ENCODE data around the gene USP2.

DNA sequence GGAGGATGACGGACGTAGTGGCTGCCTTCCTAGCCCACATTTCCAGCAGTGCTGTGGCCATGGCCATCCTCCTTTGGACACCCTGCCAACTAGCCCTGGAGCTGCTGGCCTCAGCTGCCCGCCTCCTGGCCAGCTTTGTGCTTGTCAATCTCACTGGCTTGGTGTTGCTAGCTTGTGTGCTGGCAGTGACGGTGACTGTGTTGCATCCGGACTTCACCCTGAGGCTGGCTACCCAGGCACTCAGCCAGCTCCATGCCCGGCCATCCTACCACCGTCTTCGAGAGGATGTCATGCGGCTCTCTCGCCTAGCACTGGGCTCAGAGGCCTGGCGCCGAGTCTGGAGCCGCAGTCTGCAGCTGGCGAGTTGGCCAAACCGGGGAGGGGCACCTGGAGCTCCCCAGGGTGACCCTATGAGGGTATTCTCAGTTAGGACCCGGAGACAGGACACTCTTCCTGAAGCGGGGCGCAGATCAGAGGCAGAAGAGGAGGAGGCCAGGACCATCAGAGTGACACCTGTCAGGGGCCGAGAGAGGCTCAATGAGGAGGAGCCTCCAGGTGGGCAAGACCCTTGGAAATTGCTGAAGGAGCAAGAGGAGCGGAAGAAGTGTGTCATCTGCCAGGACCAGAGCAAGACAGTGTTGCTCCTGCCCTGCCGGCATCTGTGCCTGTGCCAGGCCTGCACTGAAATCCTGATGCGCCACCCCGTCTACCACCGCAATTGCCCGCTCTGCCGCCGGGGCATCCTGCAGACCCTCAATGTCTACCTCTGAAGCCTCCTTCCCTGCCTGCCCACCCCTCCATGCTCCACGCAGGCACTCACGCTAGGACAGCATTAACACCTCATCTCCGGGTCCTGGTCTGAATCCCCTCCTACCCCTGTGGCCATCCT is 45.6 kb downstream of the USP2 start:
- no peak for TF ChIP-seq TARDBP (IDR thresholded peaks at IDR 0.05)
- TF ChIP-seq SUZ12 (IDR thresholded peaks at IDR 0.05): no peak
- TF ChIP-seq SP1 (IDR thresholded peaks at IDR 0.05): no peak
- TF ChIP-seq FOXM1 (IDR thresholded peaks at IDR 0.05; ENCODE audit: borderline replicate concordance): no peak
